NB4 (cell line): ENCODE measurements around the gene LRFN3.

Experiments used
- MYC ChIP-seq: IDR thresholded peaks from 2 replicates; pipeline ENCODE4 v1.6.1; 2011; ENCODE audit warnings: low read depth, low read length
- POLR2A ChIP-seq: IDR thresholded peaks from 2 replicates; pipeline ENCODE4 v1.6.1; 2011; ENCODE audit warnings: mild to moderate bottlenecking; ENCODE audit not compliant: insufficient read length; ENCODE audit errors: extremely low read depth
- TF ChIP-seq, protein P1 (sequence below): IDR thresholded peaks from one replicate; pipeline ENCODE4 v1.5.1; 2012; ENCODE audit warnings: low read depth, low read length
- TF ChIP-seq, protein P2 (sequence below): IDR thresholded peaks from 2 replicates; pipeline ENCODE4 v1.6.1; 2011; ENCODE audit warnings: low read depth, low read length

DNA sequence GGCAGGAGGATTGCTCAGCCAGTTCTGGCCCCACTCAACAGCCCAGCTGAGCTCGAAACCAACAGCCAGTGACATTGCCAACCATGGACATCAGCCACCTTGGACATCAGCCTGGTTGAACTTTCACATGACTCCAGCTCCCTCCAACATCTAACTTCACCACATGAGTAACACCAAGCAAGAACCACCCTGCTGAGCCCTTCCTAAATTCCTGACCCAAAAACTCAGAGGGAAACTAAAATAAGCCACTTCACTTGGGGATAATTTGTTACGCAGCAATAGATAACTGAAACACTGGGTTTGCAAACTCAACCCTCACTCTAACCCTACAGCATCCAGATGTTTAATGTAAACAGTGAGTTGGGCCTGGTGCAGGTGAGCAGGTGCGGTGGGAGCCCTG lies 10.7 kb upstream of the LRFN3 start:
- TF ChIP-seq POLR2A = no peak
- TF ChIP-seq, protein P1, sequence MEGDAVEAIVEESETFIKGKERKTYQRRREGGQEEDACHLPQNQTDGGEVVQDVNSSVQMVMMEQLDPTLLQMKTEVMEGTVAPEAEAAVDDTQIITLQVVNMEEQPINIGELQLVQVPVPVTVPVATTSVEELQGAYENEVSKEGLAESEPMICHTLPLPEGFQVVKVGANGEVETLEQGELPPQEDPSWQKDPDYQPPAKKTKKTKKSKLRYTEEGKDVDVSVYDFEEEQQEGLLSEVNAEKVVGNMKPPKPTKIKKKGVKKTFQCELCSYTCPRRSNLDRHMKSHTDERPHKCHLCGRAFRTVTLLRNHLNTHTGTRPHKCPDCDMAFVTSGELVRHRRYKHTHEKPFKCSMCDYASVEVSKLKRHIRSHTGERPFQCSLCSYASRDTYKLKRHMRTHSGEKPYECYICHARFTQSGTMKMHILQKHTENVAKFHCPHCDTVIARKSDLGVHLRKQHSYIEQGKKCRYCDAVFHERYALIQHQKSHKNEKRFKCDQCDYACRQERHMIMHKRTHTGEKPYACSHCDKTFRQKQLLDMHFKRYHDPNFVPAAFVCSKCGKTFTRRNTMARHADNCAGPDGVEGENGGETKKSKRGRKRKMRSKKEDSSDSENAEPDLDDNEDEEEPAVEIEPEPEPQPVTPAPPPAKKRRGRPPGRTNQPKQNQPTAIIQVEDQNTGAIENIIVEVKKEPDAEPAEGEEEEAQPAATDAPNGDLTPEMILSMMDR = no peak
- TF ChIP-seq, protein P2, sequence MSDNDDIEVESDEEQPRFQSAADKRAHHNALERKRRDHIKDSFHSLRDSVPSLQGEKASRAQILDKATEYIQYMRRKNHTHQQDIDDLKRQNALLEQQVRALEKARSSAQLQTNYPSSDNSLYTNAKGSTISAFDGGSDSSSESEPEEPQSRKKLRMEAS = no peak
- no peak for TF ChIP-seq MYC
